Measurements from ENCODE around the gene TKT. TPM values are rescaled to one million over a fixed set of nuclear protein-coding genes. Genes with fewer than 3 reads are reported as not detected.

TKT gene
- total RNA-seq, 4 donors from 2014 or later = 97.3 to 338 (median 167) TPM

DNA sequence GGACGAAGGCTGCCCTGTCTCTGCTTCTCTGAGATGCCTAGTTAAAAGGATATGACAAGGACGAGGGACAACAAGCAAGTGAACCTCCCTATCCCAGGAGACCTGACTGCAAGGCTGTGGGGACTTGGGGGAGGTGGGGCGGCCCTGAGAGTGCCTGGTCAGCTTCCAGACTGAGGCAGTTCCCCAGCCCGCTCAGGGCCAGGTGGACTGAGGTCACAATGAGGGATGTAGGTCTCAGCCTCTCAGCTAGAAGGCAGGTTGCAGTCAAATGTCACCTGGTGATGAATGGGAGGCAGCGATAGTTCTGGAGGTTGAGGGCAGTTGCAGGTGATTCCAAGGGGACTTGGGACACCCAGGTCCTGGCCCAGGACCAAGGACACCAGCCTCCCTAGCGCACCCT is 30.6 kb downstream of the TKT start:
- no peaks in the 10 kb centered on the region for H3K27me3 ChIP-seq
- DNase-seq = no peak
- in situ Hi-C loops (cut with MboI; ENCODE audit: low pct_ligation_motif_present in 1 of 4, low pct_unique_long_range_greater_than_20kb in 1 of 4, low sequenced_read_pairs in 3 of 4) (no loop called here), intact Hi-C loops (cut with DNase I; ENCODE audit: low total_unique reads) (no loop called here)
- H3K9me3 ChIP-seq = no peaks in the 10 kb centered on the region
- no peak overlapping the region for H3K27ac ChIP-seq
- peaks cover 0 to 52% (median 28%) of the 10 kb centered on the region in 4 donors for H3K36me3 ChIP-seq
- TF ChIP-seq POLR2A (IDR thresholded peaks at IDR 0.05) (no peak), EP300 (IDR thresholded peaks at IDR 0.05; ENCODE audit: low read depth) (no peak), POLR2AphosphoS5 (IDR thresholded peaks at IDR 0.05) (no peak)
- TF ChIP-seq, protein P1, sequence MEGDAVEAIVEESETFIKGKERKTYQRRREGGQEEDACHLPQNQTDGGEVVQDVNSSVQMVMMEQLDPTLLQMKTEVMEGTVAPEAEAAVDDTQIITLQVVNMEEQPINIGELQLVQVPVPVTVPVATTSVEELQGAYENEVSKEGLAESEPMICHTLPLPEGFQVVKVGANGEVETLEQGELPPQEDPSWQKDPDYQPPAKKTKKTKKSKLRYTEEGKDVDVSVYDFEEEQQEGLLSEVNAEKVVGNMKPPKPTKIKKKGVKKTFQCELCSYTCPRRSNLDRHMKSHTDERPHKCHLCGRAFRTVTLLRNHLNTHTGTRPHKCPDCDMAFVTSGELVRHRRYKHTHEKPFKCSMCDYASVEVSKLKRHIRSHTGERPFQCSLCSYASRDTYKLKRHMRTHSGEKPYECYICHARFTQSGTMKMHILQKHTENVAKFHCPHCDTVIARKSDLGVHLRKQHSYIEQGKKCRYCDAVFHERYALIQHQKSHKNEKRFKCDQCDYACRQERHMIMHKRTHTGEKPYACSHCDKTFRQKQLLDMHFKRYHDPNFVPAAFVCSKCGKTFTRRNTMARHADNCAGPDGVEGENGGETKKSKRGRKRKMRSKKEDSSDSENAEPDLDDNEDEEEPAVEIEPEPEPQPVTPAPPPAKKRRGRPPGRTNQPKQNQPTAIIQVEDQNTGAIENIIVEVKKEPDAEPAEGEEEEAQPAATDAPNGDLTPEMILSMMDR (IDR thresholded peaks at IDR 0.05) = no peak
- no peak overlapping the region for H3K4me3 ChIP-seq
- WGBS, 2 donors (ENCODE audit: low coverage in 1 of 2) = 94% methylated on average over 6 of the region's 6 CpGs; no CpG with 5 or more reads in 1 of the 2 donors
- H3K4me1 ChIP-seq = no peaks in the 10 kb centered on the region

DNA sequence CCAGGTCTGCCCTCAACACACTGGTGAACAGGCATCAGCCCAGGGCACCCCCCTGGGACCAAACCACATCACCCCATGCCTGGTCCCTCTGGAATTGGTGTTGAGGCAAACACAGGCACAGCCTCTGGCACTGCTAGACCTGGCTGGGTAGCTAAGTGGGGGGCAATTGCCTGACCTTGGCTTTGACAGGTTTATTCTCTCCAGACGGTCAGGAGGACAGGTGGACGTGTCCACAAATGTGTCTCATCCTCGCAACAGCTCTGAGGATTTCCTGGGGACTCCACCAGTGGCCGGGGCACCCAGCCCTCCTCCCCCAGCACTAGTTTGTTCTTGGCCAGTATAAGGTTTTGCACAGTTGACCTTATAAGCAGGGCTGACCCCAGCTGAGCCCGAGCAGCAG is 31.3 kb downstream of the TKT start:
- in situ Hi-C loops (cut with MboI; ENCODE audit: low pct_ligation_motif_present in 1 of 4, low pct_unique_long_range_greater_than_20kb in 1 of 4, low sequenced_read_pairs in 3 of 4) = no loop called here
- no peak for DNase-seq
- Histone ChIP-seq H3K27me3 (no peaks in the 10 kb centered on the region), H3K4me1 (no peaks in the 10 kb centered on the region), H3K36me3 (peaks cover 0 to 45% (median 25%) of the 10 kb centered on the region in 4 donors), H3K9me3 (no peaks in the 10 kb centered on the region), H3K4me3 (no peak overlapping the region), H3K27ac (no peak overlapping the region)
- TF ChIP-seq POLR2AphosphoS5 (IDR thresholded peaks at IDR 0.05) (no peak), POLR2A (IDR thresholded peaks at IDR 0.05) (no peak), EP300 (IDR thresholded peaks at IDR 0.05; ENCODE audit: low read depth) (no peak)
- TF ChIP-seq, protein P1 (IDR thresholded peaks at IDR 0.05) = no peak
- intact Hi-C loops (cut with DNase I; ENCODE audit: low total_unique reads) = no loop called here
- 81% methylated on average over 5 of the region's 5 CpGs; no CpG with 5 or more reads in 1 of the 2 donors for WGBS, 2 donors (ENCODE audit: low coverage in 1 of 2)

DNA sequence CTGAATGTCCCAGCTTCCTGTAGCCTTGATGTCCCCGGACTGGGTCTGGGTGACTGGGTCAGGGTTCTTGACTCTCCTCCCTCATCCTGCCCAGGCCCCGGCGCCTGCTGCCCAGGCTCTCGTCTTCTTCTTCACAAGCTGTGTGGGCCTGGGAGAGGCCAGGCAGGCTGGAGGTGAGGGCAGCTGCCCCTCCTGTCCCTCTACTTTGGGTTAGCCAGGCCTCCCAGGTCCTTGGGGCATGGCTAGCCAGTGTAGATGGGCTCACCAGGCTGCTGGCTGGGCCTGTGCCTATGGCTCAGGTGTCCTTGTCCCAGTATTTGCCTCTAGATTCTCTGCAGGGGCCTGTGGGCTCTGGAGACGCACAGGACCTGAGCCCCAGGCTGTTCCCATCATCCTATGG is 31.8 kb downstream of the TKT start:
- H3K4me3 ChIP-seq = no peak overlapping the region
- intact Hi-C loops (cut with DNase I; ENCODE audit: low total_unique reads) = no loop called here
- no peaks in the 10 kb centered on the region for H3K4me1 ChIP-seq
- no peaks in the 10 kb centered on the region for H3K9me3 ChIP-seq
- DNase-seq = no peak
- H3K27ac ChIP-seq = no peak overlapping the region
- in situ Hi-C loops (cut with MboI; ENCODE audit: low pct_ligation_motif_present in 1 of 4, low pct_unique_long_range_greater_than_20kb in 1 of 4, low sequenced_read_pairs in 3 of 4) = no loop called here
- peaks cover 0 to 41% (median 23%) of the 10 kb centered on the region in 4 donors for H3K36me3 ChIP-seq
- H3K27me3 ChIP-seq = no peaks in the 10 kb centered on the region
- TF ChIP-seq POLR2A (IDR thresholded peaks at IDR 0.05) (no peak), EP300 (IDR thresholded peaks at IDR 0.05; ENCODE audit: low read depth) (no peak), POLR2AphosphoS5 (IDR thresholded peaks at IDR 0.05) (no peak)
- TF ChIP-seq, protein P1 (IDR thresholded peaks at IDR 0.05) = no peak
- WGBS, 2 donors (ENCODE audit: low coverage in 1 of 2) = 96% methylated on average over 5 of the region's 5 CpGs; no CpG with 5 or more reads in 1 of the 2 donors

DNA sequence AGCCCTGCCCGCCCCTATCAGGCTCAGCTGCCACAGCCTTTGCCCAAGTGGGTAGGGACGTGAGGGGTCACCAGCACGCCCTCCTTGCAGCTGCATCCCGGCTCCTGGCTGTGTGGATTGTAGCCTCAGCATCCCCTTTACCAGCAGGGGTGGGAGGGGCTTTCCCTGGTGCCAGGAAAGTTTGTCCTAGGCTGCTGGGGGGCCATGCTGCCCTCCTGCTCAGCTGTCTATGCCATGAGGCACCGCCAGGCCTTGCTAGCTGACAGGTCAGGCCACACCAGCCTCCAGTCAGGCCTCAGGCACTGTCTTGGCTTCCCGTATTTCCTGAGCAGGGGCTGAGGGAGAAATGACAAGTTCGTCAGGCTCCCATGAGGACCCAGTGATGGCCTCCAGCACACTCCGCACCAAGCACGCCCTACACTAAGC is 32.3 kb downstream of the TKT start:
- Histone ChIP-seq H3K27ac (no peak overlapping the region), H3K4me1 (no peaks in the 10 kb centered on the region), H3K9me3 (no peaks in the 10 kb centered on the region), H3K4me3 (no peak overlapping the region), H3K27me3 (no peaks in the 10 kb centered on the region), H3K36me3 (peaks cover 0 to 36% (median 20%) of the 10 kb centered on the region in 4 donors)
- TF ChIP-seq POLR2AphosphoS5 (IDR thresholded peaks at IDR 0.05) (no peak), POLR2A (IDR thresholded peaks at IDR 0.05) (no peak), EP300 (IDR thresholded peaks at IDR 0.05; ENCODE audit: low read depth) (no peak)
- TF ChIP-seq, protein P1 (IDR thresholded peaks at IDR 0.05) = no peak
- DNase-seq = no peak
- intact Hi-C loops (cut with DNase I; ENCODE audit: low total_unique reads) (no loop called here), in situ Hi-C loops (cut with MboI; ENCODE audit: low pct_ligation_motif_present in 1 of 4, low pct_unique_long_range_greater_than_20kb in 1 of 4, low sequenced_read_pairs in 3 of 4) (no loop called here)
- WGBS, 2 donors (ENCODE audit: low coverage in 1 of 2) = 93% methylated on average over 7 of the region's 9 CpGs; no CpG with 5 or more reads in 1 of the 2 donors

Measured in transverse colon (tissue), 4 donors.